Muscle layer of colon (tissue), 2 donors: ENCODE data around the gene MRPL48.
"Not testable (repeated sequence)": the region's sequence is repeated elsewhere in the genome, so short reads cannot be mapped to it uniquely, and the experiment has no call there.

Source experiments
- H3K27ac ChIP-seq: one replicate; pipeline ENCODE4 v1.7.0; 2013; ENCODE audit warnings: low read depth, mild to moderate bottlenecking, low read length, moderate library complexity
- H3K27me3 ChIP-seq, 2 donors: one replicate each; pipeline ENCODE4 v1.7.0; 2013; ENCODE audit warnings: low read length in 2 of 2, mild to moderate bottlenecking in 2 of 2; ENCODE audit not compliant: insufficient read depth in 2 of 2, control insufficient read depth in 1 of 2
- H3K36me3 ChIP-seq: one replicate; pipeline ENCODE4 v1.7.0; 2013; ENCODE audit warnings: mild to moderate bottlenecking, low read length; ENCODE audit not compliant: insufficient read depth
- H3K4me1 ChIP-seq: one replicate; pipeline ENCODE4 v1.7.0; 2013; ENCODE audit warnings: mild to moderate bottlenecking, low read length; ENCODE audit not compliant: insufficient read depth
- H3K4me3 ChIP-seq, 2 donors: one replicate each; pipeline ENCODE4 v1.7.0; 2013; ENCODE audit warnings: low read length in 2 of 2, low read depth in 1 of 2, mild to moderate bottlenecking in 1 of 2, moderate library complexity in 1 of 2
- H3K9ac ChIP-seq: one replicate; pipeline ENCODE4 v1.7.0; 2013; ENCODE audit warnings: low read length
- H3K9me3 ChIP-seq: one replicate; pipeline ENCODE4 v1.7.0; 2013; ENCODE audit warnings: mild to moderate bottlenecking, low read length
- donor health status: abdominal sarcoma.
- donor health status: Adenocarcinoma of cecum.

MRPL48 gene

DNA sequence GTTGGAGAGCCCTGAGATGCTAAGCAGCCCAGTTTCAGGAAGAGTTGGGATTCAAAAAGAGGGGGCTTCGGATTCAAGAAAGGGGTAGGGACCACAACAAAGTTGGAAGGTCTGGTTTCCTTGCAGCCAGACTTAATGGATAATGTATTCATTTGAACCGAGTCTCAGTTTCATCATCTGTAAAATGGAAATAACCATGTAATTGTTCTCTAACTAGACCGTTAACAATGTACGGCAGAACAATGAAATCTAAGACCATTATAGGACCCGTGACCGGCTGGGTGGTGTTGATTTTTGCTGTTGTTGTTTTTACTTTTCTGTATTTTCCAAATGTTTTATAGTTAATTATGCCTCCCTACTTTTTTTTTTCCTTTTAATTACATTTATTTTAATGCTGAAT, 6.4 kb upstream of the MRPL48 start:
- Histone ChIP-seq H3K4me1 (peaks cover 4% of the 10 kb centered on the region), H3K9me3 (no peaks in the 10 kb centered on the region), H3K27me3 (no peaks in the 10 kb centered on the region), H3K36me3 (no peaks in the 10 kb centered on the region), H3K4me3 (no peak overlapping the region), H3K27ac (no peak overlapping the region), H3K9ac (no peak overlapping the region)

DNA sequence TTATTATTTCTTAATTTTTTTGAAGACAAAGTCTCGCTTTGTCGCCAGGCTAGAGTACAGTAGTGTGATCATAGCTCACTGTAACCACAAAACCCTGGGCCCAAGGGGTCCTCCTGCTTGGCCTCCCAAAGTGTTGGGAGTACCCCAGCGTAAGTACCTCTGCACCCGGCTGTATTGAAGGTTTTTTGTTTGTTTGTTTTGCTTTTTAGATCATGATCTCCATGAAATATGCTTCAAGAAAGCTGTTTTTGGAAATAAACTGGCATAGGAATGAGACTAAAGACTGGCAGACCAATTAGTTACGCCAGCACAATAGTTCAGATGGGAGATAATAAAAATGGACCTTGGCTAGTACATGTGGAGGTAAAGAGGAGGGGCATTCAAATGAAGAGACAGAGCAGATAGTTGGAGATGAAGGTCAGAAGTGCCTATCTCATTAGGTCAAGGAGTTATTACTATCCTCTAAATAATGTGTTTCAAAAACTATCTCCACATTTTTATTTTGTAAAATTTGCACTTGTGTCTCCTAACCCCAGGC, 4.1 kb upstream of the MRPL48 start:
- Histone ChIP-seq H3K27me3 (no peaks in the 10 kb centered on the region), H3K4me1 (peaks cover 10% of the 10 kb centered on the region), H3K27ac (no peak overlapping the region), H3K9me3 (no peaks in the 10 kb centered on the region), H3K9ac (no peak overlapping the region), H3K36me3 (no peaks in the 10 kb centered on the region), H3K4me3 (no peak overlapping the region)

DNA sequence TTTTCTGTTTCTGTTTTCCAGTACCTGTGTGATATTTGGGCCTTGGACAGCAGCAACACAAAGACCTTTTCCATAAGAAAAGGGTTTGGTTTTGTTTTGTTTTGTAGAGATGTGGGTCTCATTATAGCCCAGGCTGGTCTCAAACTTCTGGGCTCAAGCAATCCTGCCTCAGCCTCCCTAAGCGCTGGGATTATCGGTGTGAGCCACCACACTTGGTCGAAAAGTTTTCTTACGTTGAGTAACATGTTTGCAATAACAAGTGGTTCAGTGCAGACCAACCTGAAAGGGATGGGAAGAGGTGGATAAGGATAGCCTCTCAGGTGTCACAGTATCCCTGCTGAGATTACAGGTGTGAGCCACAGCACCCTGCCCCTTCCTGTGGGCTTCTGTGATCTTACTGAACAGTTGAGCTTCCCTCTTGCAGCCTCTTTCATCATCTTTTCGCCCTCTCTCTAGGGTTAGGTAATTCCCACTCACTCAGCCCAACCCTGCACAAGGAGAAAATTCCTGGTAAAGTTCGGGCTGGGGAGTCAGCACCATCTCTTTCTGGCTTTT, 3.5 kb upstream of the MRPL48 start:
- no peaks in the 10 kb centered on the region for H3K27me3 ChIP-seq
- no peaks in the 10 kb centered on the region for H3K9me3 ChIP-seq
- no peak overlapping the region for H3K4me3 ChIP-seq
- no peak overlapping the region for H3K9ac ChIP-seq
- peaks cover 10% of the 10 kb centered on the region for H3K4me1 ChIP-seq
- H3K27ac ChIP-seq = no peak overlapping the region
- no peaks in the 10 kb centered on the region for H3K36me3 ChIP-seq

DNA sequence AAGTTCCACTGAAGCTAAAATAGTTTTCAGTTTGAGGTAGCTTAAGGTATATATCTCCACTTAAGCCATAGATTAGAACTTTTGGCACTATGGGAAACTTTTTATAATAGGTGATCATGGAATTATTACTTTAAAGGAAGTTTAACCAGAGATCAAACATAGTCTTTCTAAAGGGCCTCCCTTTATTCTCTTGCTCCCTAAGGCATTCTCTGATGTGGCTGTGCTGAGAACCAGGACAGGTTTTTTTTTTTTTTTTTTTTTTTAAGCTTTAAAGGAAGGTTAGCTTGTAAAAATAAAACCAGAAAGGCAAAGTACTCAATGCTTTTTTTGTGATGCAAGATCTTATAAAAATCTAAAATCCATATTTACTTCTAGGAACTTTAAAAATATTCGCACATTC, 2.9 kb upstream of the MRPL48 start:
- H3K27ac ChIP-seq = no peak overlapping the region
- H3K4me3 ChIP-seq = no peak overlapping the region
- H3K27me3 ChIP-seq = no peaks in the 10 kb centered on the region
- H3K9ac ChIP-seq = no peak overlapping the region
- no peaks in the 10 kb centered on the region for H3K9me3 ChIP-seq
- H3K36me3 ChIP-seq = no peaks in the 10 kb centered on the region
- H3K4me1 ChIP-seq = peaks cover 12% of the 10 kb centered on the region

DNA sequence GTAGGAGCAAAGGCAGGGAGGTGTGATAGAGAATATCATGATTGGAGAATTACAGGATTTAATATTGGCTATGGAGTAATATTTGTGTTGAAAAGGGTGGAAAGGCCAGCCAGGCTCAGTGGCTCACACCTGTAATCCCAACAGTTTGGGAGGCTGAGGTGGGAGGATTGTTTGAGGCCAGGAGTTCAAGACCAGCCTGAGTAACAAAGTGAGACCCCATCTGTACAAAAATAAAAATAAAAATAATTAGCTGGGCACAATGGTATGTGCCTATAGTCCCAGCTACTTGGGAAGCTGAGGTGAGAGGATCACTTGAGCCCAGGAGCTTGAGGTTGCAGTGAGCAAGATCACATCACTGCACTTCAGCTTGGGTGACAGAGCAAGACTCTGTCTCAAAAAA, 2.2 kb upstream of the MRPL48 start:
- H3K27ac ChIP-seq, H3K4me3 ChIP-seq, H3K9ac ChIP-seq, H3K36me3 ChIP-seq, H3K27me3 ChIP-seq, H3K9me3 ChIP-seq: not testable (repeated sequence)
- peaks cover 12% of the 10 kb centered on the region for H3K4me1 ChIP-seq

DNA sequence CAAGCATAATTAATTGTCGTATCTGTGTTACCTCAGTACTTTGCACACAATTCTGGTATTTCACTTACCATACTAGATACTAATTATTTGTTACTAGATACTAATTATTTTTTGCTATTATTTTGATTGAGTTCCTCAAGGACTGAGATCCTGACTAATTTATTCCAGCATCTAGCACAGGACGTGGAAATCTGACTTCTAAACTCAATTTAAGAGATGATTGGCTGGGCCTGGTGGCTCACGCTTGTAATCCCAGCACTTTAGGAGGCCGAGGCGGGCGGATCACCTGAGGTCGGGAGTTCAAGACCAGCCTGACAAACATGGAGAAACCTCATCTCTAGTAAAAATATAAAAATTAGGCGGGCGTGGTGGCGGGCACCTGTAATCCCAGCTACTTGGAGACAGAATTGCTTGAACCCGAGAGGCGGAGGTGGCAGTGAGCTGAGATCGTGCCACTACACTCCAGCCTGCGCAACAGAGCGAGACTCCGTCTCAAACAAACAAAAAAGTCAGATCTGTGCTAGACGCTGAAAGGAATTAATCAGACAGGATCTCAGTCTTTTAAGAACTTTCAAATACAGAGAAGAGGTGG, 527 bp upstream of the MRPL48 start:
- H3K9me3 ChIP-seq = no peaks in the 10 kb centered on the region
- H3K4me3 ChIP-seq = peak overlapping the region; percentile 79 to 88
- H3K4me1 ChIP-seq = peaks cover 12% of the 10 kb centered on the region
- H3K27me3 ChIP-seq = no peaks in the 10 kb centered on the region
- H3K36me3 ChIP-seq = no peaks in the 10 kb centered on the region
- H3K27ac ChIP-seq = peak overlapping the region; percentile 91
- peak overlapping the region; percentile 66 for H3K9ac ChIP-seq

DNA sequence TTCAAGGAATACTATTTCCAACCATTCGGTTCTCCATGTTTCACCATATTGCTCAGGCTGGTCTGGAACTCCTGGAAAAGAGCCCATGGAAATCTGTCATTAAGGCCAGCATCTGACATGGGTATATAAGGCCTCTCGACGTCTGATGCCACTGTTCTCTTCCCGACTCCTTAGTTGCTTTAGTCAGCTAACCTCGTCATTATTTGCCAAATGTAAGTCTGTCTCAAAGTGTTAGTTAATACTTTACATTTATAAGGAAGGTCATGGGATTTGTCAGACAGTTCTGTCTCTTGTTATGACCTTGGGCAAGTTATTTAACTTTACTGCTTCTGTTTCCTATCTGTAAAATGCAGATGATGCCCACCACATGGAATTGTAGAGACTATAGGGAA, 1.6 kb downstream of the MRPL48 start:
- Histone ChIP-seq H3K27ac (peak overlapping the region; percentile 19), H3K4me1 (peaks cover 12% of the 10 kb centered on the region), H3K27me3 (no peaks in the 10 kb centered on the region), H3K9ac (no peak overlapping the region), H3K36me3 (no peaks in the 10 kb centered on the region), H3K9me3 (no peaks in the 10 kb centered on the region), H3K4me3 (no peak overlapping the region)

DNA sequence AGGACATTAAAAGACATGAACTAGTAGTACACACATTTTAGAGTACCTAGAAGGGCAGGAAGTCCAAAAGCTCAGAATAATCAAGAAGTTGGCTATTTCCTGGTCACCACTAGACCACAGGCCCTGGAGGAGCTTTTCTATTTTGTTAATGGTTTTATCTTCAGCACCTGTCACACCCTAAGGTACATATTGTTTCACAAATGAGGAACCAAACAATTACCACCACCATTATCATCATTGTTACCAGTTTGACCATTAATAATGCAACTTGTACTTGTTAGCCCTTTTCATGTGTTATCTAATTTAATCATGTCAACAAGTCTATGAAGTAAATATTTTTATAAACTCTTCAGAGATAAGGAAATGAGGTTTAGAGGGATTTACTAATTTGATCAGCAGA, 4.9 kb downstream of the MRPL48 start:
- peaks cover 6% of the 10 kb centered on the region for H3K4me1 ChIP-seq
- no peak overlapping the region for H3K9ac ChIP-seq
- no peaks in the 10 kb centered on the region for H3K9me3 ChIP-seq
- peaks cover 4% of the 10 kb centered on the region for H3K36me3 ChIP-seq
- no peaks in the 10 kb centered on the region for H3K27me3 ChIP-seq
- no peak overlapping the region for H3K27ac ChIP-seq
- H3K4me3 ChIP-seq = no peak overlapping the region

DNA sequence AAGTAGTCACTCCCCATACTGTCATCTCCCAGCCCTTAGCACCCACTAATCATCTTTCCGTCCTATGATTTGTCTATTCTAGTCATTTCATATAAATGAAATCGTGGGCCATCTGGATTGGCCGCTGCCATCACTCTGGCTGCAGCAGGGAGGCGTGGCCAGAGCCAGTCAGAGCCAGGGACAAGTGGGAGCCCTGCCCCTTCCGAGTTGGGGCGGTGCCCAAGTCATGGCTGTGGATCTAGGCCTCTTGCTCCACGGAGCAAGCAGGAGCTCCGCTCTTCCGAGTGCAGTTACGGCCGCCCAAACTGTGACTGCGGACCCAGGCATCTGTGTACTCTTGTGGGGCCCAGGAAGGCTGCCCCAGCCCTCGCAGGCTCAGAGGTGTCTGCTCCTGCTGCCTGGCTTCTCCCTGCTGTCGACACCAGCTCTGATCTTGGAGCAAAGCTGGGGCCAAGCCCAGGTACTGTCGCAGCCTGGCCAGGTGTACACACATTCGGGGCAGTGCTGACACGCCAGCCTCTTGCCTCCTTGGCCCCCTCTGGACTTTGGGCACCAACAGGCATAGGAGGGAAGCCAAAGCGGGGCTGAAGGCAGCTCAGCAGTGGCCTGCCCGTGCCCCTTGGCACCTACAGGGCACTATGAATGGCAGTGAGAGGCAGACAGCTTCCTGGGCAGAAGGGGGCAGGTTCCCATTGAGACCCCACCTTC, 8.4 kb downstream of the MRPL48 start:
- Histone ChIP-seq H3K4me1 (no peaks in the 10 kb centered on the region), H3K9ac (no peak overlapping the region), H3K4me3 (no peak overlapping the region), H3K9me3 (no peaks in the 10 kb centered on the region), H3K36me3 (peaks cover 4% of the 10 kb centered on the region), H3K27ac (no peak overlapping the region), H3K27me3 (no peaks in the 10 kb centered on the region)

DNA sequence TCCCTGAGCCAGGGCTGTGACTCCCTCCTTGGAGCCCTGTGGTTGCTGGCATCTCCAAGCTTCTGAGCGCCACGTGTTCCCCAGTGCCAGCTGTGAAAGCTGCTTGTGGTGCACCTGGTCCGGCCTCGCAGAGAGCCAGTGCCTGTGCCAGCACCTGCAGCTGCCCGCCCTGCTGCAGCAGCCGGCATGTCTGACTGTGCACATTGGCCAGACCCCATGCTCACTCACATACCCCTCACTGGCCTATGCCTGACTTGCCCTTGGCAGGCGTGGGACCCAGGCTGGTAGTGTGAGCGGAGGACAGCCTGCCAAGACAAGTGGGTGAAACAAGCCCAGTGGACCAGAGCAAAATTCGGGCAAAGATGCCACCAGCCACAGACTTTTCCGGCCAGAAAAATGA, 9.8 kb downstream of the MRPL48 start:
- Histone ChIP-seq H3K4me1 (no peaks in the 10 kb centered on the region), H3K9me3 (no peaks in the 10 kb centered on the region), H3K36me3 (peaks cover 4% of the 10 kb centered on the region), H3K27ac (no peak overlapping the region), H3K9ac (no peak overlapping the region), H3K4me3 (no peak overlapping the region), H3K27me3 (no peaks in the 10 kb centered on the region)

DNA sequence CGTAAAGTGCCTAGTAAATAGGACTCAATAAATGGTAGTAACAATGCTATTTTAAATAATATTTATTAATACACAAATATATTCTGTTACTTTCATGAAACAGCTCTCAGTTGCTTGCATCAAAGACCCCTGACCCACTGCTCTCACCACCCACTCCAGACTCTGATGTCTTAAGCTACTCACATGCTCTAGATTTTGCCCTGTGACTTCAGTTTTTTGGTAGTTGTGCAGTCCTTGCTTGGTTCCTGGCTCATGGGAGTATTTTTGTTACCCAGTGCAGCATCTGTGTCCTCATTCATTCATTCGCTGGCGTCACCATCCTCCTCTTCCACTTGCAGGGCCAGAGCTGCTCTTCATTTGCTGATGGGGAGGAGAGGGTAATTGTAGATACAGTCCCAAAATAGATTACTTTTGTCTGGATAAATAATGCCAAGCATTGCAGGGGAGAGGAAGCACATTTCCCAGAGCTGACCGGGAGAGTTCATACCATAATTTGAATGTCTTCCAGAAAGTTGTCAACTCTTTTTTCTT, 12.7 kb downstream of the MRPL48 start:
- Histone ChIP-seq H3K9me3 (no peaks in the 10 kb centered on the region), H3K4me1 (no peaks in the 10 kb centered on the region), H3K36me3 (peaks cover 4% of the 10 kb centered on the region), H3K9ac (no peak overlapping the region), H3K27ac (no peak overlapping the region), H3K4me3 (no peak overlapping the region), H3K27me3 (no peaks in the 10 kb centered on the region)
